Measurements from ENCODE around the gene VSIR. TPM values are rescaled to one million over a fixed set of nuclear protein-coding genes. Genes with fewer than 3 reads are reported as not detected.

VSIR gene
- total RNA-seq, 3 donors from 2014 or later (not counting 1 experiment from before 2014, with no cell fraction given), result 134 to 193 (median 178) TPM

DNA sequence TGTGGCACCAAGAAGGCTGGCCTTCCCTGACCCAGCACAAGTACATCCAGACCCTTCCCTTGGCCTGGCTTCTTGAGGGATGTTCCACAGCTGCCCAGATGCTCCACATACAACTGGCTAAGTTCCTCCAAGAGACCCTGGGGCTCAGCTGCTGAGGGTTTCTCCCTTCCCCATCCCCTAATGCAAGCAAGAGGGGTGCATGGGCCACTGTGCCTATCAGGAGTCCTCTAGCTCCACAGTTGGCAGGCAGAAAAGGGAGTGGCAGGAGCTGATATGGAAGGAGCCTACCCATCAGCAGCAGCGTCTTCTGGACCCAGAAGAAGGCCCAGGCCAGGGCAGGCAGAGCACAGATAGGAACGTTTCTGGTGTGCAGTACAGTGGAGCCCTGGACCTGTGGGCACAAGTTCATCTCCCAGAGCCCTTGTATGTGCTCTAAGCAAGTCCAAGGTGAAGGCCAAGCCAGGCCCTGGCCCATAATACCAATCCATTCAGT lies 26.2 kb downstream of the VSIR start:
- no peaks in the 10 kb centered on the region for H3K36me3 Mint-ChIP-seq

DNA sequence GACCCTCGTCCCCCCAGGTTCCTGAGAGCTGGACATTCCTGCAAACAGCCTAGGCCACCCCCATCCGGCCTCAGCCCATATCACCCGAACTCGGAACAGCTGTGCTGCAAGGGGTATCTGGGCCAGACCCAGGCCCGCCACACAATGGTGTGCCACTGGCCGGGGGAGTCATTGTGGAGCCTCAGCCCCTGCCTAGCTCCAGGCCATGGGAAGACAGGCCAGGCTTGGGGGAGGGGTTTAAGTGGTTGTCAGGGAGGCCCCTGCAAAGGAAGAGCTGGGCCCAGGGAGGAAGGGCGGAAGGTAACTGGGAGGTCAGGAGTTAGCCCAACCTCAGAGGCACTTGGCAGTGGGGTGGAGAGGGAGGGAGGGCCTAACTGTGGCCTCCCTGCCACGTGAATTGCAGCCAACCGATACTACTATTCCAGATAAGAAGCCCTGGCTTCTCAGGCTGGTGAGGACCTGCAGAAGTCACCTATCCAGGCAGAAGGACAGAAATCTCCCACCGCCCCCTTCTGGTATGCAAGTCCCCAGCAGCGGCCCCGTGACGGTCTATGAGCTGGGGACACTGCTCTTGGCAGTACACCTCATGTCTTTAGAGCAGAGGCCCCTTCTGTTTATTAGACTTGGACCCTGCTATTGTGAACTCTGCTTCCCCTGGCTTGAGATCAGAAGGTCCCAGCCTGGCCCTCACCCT lies 26.8 kb downstream of the VSIR start:
- peak in 1 of 2 donors; percentile 53 for DNase-seq
- intact Hi-C loops (cut with micrococcal nuclease), result no loop called here
- TF ChIP-seq, protein P1, sequence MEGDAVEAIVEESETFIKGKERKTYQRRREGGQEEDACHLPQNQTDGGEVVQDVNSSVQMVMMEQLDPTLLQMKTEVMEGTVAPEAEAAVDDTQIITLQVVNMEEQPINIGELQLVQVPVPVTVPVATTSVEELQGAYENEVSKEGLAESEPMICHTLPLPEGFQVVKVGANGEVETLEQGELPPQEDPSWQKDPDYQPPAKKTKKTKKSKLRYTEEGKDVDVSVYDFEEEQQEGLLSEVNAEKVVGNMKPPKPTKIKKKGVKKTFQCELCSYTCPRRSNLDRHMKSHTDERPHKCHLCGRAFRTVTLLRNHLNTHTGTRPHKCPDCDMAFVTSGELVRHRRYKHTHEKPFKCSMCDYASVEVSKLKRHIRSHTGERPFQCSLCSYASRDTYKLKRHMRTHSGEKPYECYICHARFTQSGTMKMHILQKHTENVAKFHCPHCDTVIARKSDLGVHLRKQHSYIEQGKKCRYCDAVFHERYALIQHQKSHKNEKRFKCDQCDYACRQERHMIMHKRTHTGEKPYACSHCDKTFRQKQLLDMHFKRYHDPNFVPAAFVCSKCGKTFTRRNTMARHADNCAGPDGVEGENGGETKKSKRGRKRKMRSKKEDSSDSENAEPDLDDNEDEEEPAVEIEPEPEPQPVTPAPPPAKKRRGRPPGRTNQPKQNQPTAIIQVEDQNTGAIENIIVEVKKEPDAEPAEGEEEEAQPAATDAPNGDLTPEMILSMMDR (IDR thresholded peaks at IDR 0.05), result no peak
- peak overlapping the region; percentile 84 for H3K4me3 Mint-ChIP-seq
- Histone ChIP-seq H3K4me1 (ENCODE audit: control insufficient read depth, insufficient read depth, low read length) (peaks cover 99% of the 10 kb centered on the region), H3K4me3 (ENCODE audit: low read length) (no peak overlapping the region), H3K27ac (ENCODE audit: low read length) (peak overlapping the region; percentile 81), H3K27me3 (ENCODE audit: control insufficient read depth, insufficient read depth, low read length) (no peaks in the 10 kb centered on the region), H3K9me3 (ENCODE audit: control insufficient read depth, insufficient read depth, low read length) (no peaks in the 10 kb centered on the region), H3K36me3 (ENCODE audit: control insufficient read depth, insufficient read depth, low read length) (peaks cover 17% of the 10 kb centered on the region)
- H3K36me3 Mint-ChIP-seq, result no peaks in the 10 kb centered on the region
- 65% methylated on average over 13 of the region's 13 CpGs for WGBS (ENCODE audit: insufficient coverage)
- no peak for ATAC-seq
- H3K4me1 Mint-ChIP-seq, result peaks cover 82 to 94% of the 10 kb centered on the region in 2 donors
- H3K27me3 Mint-ChIP-seq (ENCODE audit: low read depth in 2 of 2), result no peaks in the 10 kb centered on the region
- H3K27ac Mint-ChIP-seq, result peak overlapping the region; percentile 96
- no peaks in the 10 kb centered on the region for H3K9me3 Mint-ChIP-seq

More for the DNA sequence above, 26.2 kb downstream of the VSIR start:
- Histone ChIP-seq H3K4me1 (ENCODE audit: control insufficient read depth, insufficient read depth, low read length) (peaks cover 99% of the 10 kb centered on the region), H3K27ac (ENCODE audit: low read length) (peak overlapping the region; percentile 81), H3K36me3 (ENCODE audit: control insufficient read depth, insufficient read depth, low read length) (peaks cover 23% of the 10 kb centered on the region), H3K9me3 (ENCODE audit: control insufficient read depth, insufficient read depth, low read length) (no peaks in the 10 kb centered on the region), H3K27me3 (ENCODE audit: control insufficient read depth, insufficient read depth, low read length) (no peaks in the 10 kb centered on the region), H3K4me3 (ENCODE audit: low read length) (no peak overlapping the region)
- intact Hi-C loops (cut with micrococcal nuclease), result no loop called here
- WGBS (ENCODE audit: insufficient coverage), result 90% methylated on average over 2 of the region's 2 CpGs
- ATAC-seq (no peak), DNase-seq (no peak)
- Mint-ChIP-seq H3K4me1 (peaks cover 82 to 94% of the 10 kb centered on the region in 2 donors), H3K9me3 (no peaks in the 10 kb centered on the region), H3K4me3 (peak overlapping the region; percentile 84), H3K27me3 (ENCODE audit: low read depth in 2 of 2) (no peaks in the 10 kb centered on the region), H3K27ac (peak overlapping the region; percentile 96)
- TF ChIP-seq, protein P1 (IDR thresholded peaks at IDR 0.05), result no peak

DNA sequence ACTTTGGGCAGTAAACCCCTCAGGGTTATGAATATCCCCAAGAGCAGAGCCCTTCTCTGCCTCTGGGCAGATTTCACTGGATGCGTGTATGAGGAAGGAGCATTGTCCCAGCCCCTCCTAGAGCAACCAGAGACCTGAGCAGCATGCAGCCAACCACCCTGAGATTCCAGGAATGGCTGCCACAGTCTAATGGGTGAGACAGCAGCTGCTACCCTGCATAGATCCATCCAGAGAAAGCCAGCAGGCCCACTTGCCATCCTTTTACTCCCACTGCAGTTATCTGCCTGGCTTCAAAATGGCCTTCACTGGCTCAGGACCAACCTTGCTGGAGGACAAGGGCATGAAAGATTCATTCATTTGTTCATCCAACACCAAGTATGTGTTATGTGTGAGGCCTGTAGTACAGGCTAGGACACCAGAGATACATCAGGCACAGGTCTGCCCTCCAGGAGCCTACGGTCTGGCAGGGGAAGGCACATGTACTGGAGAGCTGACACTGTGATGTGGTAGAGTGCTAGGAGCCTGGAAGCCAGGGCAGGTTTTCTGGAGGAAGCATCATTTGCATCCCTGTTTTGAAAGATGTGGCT lies 27.6 kb downstream of the VSIR start:
- no peaks in the 10 kb centered on the region for H3K9me3 ChIP-seq (ENCODE audit: control insufficient read depth, insufficient read depth, low read length)
- 93% methylated on average over 2 of the region's 2 CpGs for WGBS (ENCODE audit: insufficient coverage)
- Mint-ChIP-seq H3K36me3 (no peaks in the 10 kb centered on the region), H3K4me1 (peaks cover 86 to 97% of the 10 kb centered on the region in 2 donors), H3K27ac (peak overlapping the region; percentile 96), H3K27me3 (ENCODE audit: low read depth in 2 of 2) (no peaks in the 10 kb centered on the region), H3K9me3 (no peaks in the 10 kb centered on the region), H3K4me3 (peak overlapping the region; percentile 4)
- intact Hi-C loops (cut with micrococcal nuclease), result no loop called here
- peaks cover 99% of the 10 kb centered on the region for H3K4me1 ChIP-seq (ENCODE audit: control insufficient read depth, insufficient read depth, low read length)
- H3K4me3 ChIP-seq (ENCODE audit: low read length), result no peak overlapping the region
- ATAC-seq, result no peak
- no peaks in the 10 kb centered on the region for H3K27me3 ChIP-seq (ENCODE audit: control insufficient read depth, insufficient read depth, low read length)
- TF ChIP-seq, protein P1 (IDR thresholded peaks at IDR 0.05), result no peak
- peak overlapping the region; percentile 81 for H3K27ac ChIP-seq (ENCODE audit: low read length)
- H3K36me3 ChIP-seq (ENCODE audit: control insufficient read depth, insufficient read depth, low read length), result peaks cover 12% of the 10 kb centered on the region
- no peak for DNase-seq

Measured in natural killer cell (primary cell).